ENCODE results near the gene STARD8.
"Not testable (repeated sequence)": the region's sequence is repeated elsewhere in the genome, so short reads cannot be mapped to it uniquely, and the experiment has no call there.

The STARD8 gene

GRCh38 chrX:68659786-68660185, 12.3 kb downstream of the STARD8 start:
- DNase-seq (ENCODE audit: low spot score): no peak

DNA sequence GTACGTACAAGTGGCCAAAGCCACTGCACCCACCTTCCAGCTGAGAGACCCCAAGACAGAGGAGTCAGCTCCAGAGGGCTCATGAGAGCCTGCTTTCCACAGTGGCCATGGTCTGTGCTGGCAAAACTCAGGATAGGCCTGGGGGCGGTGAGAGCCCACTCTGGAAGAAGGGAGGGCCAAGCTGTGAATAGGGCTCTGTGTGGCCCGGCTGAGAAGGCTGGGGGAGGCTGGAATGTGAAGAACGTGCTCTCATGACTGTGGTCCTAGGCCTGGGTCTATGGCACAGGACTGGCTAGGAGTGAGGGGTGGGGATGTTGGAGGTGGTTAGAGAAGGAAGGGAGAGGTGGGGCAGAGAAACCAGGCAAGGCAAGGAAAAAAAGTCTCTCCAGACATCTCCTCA, 13.3 kb downstream of the STARD8 start:
- no peak for DNase-seq (ENCODE audit: low spot score)

GRCh38 chrX:68665502-68665901, 18.0 kb downstream of the STARD8 start:
- DNase-seq (ENCODE audit: low spot score): no peak

DNA sequence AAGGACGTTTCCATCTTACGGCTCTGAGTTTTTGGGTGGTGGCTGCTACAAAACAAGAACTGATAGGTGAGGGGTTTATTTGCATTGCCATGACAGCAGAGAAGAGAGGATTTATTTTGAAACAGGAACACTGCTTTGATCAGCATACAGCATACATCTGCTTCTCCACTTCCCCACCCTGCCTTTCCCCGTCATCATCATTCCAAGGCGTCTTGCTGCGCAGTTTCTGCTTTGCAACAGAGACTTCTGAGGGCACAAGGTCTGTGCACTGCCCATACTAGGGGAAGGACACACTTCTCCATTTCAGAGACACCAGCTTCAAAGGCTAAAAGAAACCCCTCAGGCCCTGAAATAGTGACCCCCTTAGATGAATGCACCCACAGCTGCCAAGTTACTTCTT, 19.1 kb downstream of the STARD8 start:
- no peak for DNase-seq (ENCODE audit: low spot score)

DNA sequence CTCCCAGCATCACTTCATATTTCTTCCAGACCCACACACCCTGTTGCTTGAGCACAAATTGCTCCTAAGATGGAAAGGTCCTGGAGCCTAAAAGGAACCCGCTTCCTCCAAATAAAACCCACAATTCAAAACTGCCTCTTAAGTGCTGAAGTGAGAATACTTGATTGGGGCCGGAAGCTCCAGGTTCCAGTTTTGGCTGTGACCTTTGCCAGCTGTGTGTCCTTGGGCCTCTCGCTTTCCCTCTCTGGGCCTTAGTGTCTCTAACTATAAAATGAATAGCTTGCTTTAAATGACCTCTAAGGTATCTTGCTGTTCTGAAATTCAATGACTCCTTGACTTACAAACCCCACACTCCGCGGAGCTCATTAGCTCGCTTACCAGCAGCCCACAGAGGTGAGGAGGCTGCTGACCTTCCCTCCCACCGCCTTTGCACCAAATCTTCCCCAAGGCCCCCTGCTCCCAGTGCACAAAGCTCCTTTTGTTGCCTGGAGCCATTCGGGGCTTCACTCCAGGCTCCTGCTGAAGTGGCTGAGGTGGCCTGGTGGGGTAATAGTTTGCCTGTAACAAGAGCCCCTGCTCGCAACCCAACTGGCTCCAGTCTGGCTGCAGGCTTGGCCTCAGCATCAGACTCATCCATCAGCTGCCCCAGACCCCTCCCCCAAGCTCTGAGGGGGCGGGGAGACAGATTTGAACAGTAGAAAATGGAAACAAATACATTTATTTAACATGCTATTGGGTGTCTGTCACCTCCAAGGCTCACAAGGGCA, 21.8 kb downstream of the STARD8 start:
- no peak for DNase-seq (ENCODE audit: low spot score)

DNA sequence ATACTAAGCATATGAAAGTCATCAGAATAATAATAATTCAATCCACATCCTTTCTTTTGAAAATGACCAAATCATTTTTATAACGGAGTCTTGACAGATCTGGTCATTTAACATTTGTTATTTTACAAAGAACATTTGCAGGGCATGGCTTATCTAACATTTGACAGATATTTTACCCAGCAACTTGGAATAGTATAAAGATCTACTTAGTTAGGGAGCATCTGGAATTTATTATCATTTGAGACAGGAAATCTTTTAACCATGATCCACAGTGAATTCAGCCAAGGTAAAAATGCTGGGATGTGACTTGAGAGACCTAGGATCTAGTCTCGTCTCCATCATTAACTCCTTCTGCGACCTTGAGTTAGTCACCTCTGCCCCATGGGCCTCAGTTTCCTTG, 22.4 kb downstream of the STARD8 start:
- DNase-seq (ENCODE audit: low spot score): no peak

- DNase-seq (ENCODE audit: low spot score): no peak
These were observed 23.8 kb downstream of the STARD8 start for GRCh38 chrX:68671221-68671620.

DNA sequence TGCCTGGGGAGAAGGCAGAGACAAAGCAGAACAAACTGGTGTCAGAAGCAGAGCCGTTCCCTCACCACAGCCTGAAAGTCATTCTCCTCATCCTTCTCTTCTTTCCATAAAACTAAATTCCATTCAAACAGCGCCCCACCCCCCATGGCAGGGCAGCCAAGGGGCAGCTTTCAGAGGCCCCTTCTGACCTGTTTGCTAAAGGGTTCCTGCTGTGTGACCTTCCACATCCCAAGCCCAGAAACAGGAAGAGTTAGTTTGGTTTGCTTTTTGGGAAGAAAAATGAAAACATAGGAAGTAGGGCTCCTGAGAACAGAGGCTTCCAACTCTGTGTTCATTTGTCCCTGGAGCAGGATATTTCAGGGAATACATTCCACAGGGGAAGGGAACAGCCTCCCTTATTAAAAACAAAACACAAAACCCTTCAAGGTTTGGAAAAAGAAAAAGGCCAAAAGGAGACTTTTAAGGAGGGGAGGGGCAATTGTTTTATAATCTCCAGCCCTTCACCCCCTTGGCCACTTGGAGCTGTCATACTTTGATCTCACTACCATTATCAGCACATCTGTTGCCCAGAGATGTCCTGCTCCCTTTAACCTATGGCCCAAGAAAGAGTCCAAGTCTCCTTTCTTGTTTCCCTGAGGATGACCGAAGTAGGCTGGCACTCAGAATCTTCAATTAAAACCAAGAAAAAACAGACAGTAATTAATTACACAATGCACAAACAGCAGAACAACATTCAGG, 25.3 kb downstream of the STARD8 start:
- DNase-seq (ENCODE audit: low spot score): no peak

DNA sequence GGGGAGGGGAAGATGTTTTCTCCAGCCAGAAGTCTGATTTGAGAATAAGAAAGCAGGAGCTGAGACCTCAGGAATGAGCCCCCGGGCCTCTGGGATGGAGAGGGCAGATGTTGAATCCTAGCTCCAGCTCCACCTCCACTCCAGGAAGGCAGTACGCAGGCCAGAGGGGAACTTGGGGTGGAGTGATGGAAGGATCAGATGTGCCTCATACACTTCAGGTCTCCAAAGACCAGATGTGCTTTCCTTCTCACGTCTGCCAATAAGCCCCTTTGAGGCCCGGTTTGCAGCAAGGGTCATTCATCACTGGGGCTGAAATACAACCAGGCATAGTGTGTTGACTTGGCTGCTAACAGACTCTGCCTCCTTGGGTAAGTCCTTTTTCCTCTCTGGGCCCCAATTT, 28.1 kb downstream of the STARD8 start:
- DNase-seq (ENCODE audit: low spot score): no peak

GRCh38 chrX:68676335-68676734, 28.9 kb downstream of the STARD8 start:
- DNase-seq (ENCODE audit: low spot score): no peak

DNA sequence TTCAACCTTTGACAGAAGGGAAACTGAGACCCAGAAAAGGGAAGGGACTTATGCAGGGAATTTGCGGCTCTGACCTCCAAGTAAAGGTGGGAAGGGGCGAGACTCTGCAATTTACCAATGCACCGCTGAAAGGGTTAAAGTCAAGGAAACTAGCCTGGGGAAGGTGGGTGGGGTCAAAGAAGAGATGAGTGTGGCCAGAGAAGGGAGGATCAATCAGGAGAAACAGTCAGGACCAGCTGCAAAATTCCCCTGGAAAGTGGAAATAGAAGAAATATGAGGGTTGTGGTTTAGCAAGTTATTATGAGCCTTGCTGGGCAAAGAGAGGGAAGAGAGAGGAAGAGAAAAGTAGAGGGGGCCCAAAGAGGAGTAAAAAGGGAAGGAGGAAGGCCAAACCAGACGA, 30.5 kb downstream of the STARD8 start:
- DNase-seq (ENCODE audit: low spot score): no peak

DNA sequence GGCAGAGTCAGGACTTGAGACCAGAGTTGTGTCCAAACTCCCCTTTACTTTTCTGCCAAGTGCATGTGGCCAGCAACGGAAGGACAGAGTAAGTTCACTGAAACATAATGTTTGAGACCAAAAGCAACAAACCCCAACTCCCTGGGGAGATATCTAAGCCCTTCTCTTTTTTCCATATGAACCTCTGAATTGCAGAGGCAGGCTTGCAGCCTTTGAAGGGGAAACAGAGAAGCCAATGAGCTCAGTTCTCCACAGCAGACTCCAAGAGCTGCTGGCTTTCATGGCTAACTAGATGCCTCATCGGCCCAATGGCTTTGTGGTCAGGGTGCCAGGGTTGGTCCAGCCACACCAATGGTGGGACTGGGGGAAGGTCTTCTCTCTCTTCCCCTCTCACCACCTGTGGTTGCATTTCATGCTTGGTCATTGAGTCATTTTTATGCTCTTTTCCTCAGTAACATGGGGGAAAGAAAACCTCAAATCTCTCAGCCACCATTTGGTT, 34.0 kb downstream of the STARD8 start:
- DNase-seq (ENCODE audit: low spot score): no peak

- no peak for DNase-seq (ENCODE audit: low spot score)
These were observed 35.3 kb downstream of the STARD8 start for GRCh38 chrX:68682790-68683189.

GRCh38 chrX:68683580-68683979, 36.1 kb downstream of the STARD8 start:
- DNase-seq (ENCODE audit: low spot score): no peak

DNA sequence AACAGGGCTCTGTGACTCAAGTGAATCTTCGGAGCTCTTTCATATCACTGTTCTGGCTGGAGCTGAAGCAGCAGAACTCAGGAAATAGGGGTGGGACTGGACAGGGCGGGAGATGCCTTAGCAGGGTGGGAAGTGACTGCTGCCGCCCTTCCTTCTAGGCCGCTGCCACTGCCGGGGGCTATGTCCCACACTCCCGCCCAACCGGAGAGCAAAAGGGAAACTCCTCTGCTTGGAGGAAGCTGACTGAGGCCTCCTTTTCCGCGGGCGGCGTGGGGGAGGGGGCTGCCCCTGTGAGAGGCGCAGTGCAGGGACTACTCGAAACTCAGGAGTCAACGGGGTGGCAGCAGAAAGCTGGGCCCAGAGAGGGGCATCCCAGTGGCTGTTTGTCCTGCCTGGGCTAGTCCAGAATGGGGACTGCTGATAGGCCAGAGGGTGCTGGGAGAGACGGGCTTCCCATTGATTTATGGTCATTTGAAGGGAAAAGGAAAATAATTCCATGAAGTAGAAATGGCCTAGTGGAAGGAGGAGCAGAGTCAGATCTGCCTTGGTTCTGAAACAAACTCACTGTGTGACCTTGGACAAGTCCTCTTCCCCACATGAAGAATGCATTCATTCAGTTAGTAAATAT, 36.9 kb downstream of the STARD8 start:
- no peak for DNase-seq (ENCODE audit: low spot score)

DNA sequence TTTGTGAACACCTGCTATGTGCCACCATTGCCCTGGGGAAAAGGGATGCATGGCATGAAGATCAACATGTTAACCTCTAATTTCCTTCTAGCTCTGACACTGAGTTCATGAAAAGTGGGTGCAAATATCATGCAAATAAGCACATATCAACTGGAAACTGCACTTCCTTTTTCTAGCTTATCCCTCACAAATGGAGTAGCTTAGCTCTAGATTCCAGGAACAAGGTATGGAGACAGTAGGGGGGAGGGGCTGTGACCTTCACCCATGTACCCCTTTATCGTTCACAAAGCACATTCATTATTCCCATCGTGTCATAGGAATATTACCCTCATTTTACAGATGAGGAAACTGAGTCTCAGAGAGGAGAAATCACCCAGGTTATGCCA, 37.4 kb downstream of the STARD8 start:
- no peak for DNase-seq (ENCODE audit: low spot score)

- DNase-seq (ENCODE audit: low spot score): no peak
These were observed 38.2 kb downstream of the STARD8 start for GRCh38 chrX:68685685-68686084.

DNA sequence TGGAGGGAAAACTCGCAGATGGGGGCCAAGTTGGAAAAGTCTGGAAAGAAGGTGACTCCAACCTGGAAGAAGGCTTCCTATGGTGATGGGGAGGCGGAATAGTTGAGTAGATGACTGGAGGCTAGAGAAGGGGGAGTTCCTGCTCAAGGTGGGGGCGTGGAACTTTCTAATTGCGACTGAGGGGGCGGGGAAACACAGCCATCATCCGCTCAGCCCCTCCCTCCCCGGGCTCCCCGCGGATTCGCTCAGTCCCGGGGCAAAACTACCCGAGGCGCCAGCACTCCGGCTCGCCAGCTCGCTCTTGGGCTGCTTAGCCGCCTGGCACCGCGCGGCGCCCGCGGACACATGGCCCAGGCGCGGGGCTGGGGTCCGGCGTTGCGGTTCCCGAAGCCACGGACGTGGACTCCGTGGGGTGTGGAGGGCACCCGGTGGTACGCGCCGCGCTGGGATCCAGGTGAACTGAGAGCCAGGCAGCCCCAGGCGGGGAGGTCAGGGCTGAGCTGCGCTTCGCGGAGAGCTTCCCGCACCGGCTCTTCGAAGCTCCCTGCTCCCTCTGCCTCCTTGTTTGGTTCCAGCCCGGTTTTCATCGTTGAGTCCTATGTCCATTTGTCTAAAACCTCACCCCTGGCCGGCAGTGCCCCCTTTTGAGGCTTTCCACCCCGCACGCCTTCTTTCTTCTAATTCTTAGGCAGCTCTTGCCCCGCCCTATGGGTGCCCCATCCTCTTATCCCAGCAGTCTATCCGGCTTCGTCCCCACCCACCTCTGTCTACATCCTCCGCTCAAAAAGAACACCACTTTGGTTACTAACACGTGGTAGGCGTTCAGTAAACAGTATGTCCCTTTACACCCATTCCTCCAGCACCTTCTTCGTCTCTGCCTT, 38.9 kb downstream of the STARD8 start:
- DNase-seq (ENCODE audit: low spot score): no peak

GRCh38 chrX:68688931-68689330, 41.5 kb downstream of the STARD8 start:
- not testable (repeated sequence) for DNase-seq (ENCODE audit: low spot score)

- DNase-seq (ENCODE audit: low spot score): no peak
These were observed 43.6 kb downstream of the STARD8 start for GRCh38 chrX:68690936-68691501.

DNA sequence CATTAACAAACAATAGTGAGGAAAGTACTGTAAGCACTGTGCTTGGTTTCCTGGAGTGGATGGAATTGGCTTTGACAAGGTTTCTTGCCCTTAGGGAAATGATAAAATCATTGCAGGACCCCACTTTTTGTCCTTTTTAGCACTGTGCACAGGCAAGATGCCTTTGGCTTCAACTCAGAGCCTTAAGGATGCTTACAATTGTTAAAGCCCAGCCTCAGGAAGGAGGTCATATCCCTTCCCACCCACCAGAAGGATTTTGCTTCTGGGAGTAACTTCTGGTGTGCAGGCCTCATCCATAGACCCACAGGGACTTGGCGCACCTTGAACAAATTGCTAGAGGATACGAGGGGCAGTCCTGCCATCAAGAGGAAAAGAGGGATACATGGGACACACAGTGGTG, 44.5 kb downstream of the STARD8 start:
- no peak for DNase-seq (ENCODE audit: low spot score)

DNA sequence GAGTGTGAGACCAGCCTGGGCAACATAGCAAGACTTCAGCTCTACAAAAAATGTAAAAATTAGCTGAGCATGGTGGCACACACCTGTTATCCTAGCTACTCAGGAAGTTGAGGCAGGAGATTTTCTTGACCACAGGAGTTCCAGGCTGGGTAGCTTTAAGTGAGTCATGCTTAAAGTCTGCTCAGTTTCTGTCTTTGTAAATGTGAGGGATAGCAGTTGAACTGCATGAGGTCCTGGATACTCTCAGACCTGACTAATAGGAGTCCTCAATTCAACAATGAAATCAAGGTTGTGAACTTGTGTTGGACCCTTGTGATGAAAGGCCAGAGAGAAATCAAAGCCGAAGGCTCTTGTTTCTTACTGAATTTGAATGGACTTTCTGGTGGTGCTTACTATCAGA, 45.2 kb downstream of the STARD8 start:
- no peak for DNase-seq (ENCODE audit: low spot score)

Measured in HuH-7.5 (cell line).